Effector memory CD8-positive, alpha-beta T cell (primary cell): Measurements from ENCODE around the gene PRRG4.
"Not testable (repeated sequence)": the region's sequence is repeated elsewhere in the genome, so short reads cannot be mapped to it uniquely, and the experiment has no call there.

Source experiments
- ATAC-seq: fragments of 150-1000 bp; cut with Tn5 transposase; replicated peaks from 2 replicates; pipeline ENCODE4 v1.10.0; 2021; ENCODE audit warnings: mild to moderate bottlenecking, moderate library complexity
- DNase-seq, 3 experiments: peaks; one replicate each; pipeline ENCODE4 v3.0.0; 2021
- H3K27ac Mint-ChIP-seq, 2 donors: one replicate each; pipeline ENCODE4 v1.8.0; 2022; ENCODE audit warnings: mild to moderate bottlenecking in 2 of 2, mixed read lengths in 2 of 2, moderate library complexity in 2 of 2
- H3K27me3 Mint-ChIP-seq, 2 donors: one replicate each; pipeline ENCODE4 v1.8.0; 2022; ENCODE audit warnings: mixed read lengths in 2 of 2
- H3K36me3 Mint-ChIP-seq: one replicate; pipeline ENCODE4 v1.8.0; 2022; ENCODE audit warnings: mild to moderate bottlenecking, moderate library complexity, mixed read lengths; ENCODE audit not compliant: insufficient read depth
- H3K4me1 Mint-ChIP-seq, 2 donors: one replicate each; pipeline ENCODE4 v1.8.0; 2022; ENCODE audit warnings: low read depth in 2 of 2, mixed read lengths in 2 of 2
- H3K4me3 Mint-ChIP-seq, 2 donors: one replicate each; pipeline ENCODE4 v1.8.0; 2022; ENCODE audit warnings: mild to moderate bottlenecking in 2 of 2, mixed read lengths in 2 of 2, moderate library complexity in 2 of 2
- H3K9me3 Mint-ChIP-seq, 2 donors: one replicate each; pipeline ENCODE4 v1.8.0; 2022; ENCODE audit warnings: mixed read lengths in 2 of 2

Gene PRRG4

DNA sequence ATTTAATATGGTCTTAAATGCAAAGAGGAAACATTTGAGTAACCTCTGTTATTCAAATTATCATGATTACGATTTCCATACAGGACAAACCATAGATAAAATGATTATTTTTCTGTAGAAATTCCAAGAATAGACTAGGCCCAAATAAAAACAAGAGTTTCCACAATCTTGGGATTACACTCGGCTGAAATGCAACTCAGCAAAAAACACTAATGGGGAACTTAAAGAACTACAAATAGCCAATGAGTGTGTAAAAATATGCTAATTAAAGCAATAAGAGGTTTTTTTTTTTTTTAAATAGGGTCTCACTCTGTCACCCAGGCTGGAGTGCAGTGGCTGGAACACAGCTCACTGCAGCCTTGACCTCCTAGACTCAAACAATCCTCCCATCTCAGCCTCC is 10.5 kb upstream of the PRRG4 start:
- no peak for DNase-seq
- Mint-ChIP-seq H3K36me3 (no peaks in the 10 kb centered on the region), H3K27me3 (peaks cover 9% of the 10 kb centered on the region in 2 donors), H3K4me1 (peaks cover 0 to 5% of the 10 kb centered on the region in 2 donors), H3K4me3 (no peak overlapping the region), H3K9me3 (no peaks in the 10 kb centered on the region), H3K27ac (no peak overlapping the region)
- ATAC-seq, result no peak

DNA sequence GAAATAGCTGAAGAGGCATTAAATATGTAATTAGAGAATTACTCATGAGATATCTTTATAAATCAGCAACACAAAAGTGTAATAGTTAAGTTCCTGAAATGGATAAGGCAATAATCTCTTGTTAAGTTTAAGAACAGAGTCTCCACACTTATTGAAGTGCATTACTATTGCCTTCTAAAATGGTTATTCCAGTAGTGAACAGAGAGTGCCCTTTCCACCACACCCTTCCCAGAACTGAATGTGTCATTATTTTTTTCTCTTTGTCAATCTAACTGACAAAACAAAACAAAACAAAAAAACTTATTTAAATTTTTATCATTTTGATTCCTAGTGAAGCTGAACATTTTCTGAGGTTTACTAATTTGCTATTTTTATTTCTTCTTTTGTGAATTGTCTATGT is 9.2 kb upstream of the PRRG4 start:
- H3K27me3 Mint-ChIP-seq, result peaks cover 9% of the 10 kb centered on the region in 2 donors
- H3K4me1 Mint-ChIP-seq, result peaks cover 0 to 5% of the 10 kb centered on the region in 2 donors
- DNase-seq, result no peak
- H3K4me3 Mint-ChIP-seq, result no peak overlapping the region
- H3K9me3 Mint-ChIP-seq, result no peaks in the 10 kb centered on the region
- H3K36me3 Mint-ChIP-seq, result no peaks in the 10 kb centered on the region
- H3K27ac Mint-ChIP-seq, result no peak overlapping the region
- no peak for ATAC-seq

DNA sequence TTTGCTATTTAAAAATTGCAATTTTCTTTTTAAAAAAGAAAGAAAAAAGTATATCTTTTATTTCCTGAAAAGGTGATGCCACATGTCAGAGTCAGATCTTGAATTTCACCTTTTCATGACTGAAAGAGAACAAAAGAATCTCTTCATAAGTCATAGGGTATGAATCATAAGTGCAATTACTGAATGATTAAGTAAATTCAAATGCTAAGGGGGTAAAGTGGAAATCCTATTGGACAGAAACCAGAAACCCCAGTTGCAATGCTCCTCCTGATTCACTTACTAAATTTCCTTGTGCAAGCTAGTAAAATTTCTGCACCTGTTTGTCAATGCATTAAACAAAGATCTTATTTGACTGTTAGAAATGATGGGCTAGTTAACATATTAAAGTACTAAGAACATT is 8.2 kb upstream of the PRRG4 start:
- no peak for ATAC-seq
- DNase-seq, result no peak
- Mint-ChIP-seq H3K9me3 (no peaks in the 10 kb centered on the region), H3K27me3 (peaks cover 9% of the 10 kb centered on the region in 2 donors), H3K4me3 (no peak overlapping the region), H3K27ac (no peak overlapping the region), H3K36me3 (no peaks in the 10 kb centered on the region), H3K4me1 (peaks cover 0 to 5% of the 10 kb centered on the region in 2 donors)

DNA sequence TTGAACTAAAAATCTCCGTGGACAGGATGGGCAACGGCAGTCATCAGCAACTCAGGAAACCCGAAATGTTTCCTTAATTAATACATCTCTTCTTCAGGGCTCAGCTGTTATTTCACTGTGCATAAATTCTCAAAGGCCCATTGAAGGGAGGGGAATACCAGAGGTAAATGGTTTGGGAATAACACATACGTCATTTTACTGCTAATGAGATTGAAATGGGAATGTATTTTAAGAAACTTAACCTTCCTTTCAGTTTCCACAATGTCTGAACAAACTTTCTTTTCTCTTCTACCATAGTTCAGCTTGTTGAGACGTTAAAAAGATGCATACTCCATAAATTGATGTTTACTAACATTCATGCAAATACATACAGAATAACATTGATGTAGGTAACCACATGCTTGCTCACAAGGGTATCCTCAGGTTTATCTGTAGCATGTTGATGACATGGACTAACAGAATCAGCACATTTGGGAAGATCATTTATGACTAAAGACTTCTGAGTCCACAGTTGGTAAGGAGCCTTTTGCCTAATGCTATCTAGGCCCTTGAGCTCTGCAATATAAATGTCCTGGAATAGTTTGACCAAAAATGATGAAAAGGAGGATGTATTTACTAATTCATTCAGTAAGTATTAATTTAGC is 7.7 kb upstream of the PRRG4 start:
- no peak overlapping the region for H3K4me3 Mint-ChIP-seq
- DNase-seq, result no peak
- no peak overlapping the region for H3K27ac Mint-ChIP-seq
- peaks cover 9 to 11% of the 10 kb centered on the region in 2 donors for H3K27me3 Mint-ChIP-seq
- peaks cover 0 to 5% of the 10 kb centered on the region in 2 donors for H3K4me1 Mint-ChIP-seq
- H3K9me3 Mint-ChIP-seq, result no peaks in the 10 kb centered on the region
- no peaks in the 10 kb centered on the region for H3K36me3 Mint-ChIP-seq
- no peak for ATAC-seq

DNA sequence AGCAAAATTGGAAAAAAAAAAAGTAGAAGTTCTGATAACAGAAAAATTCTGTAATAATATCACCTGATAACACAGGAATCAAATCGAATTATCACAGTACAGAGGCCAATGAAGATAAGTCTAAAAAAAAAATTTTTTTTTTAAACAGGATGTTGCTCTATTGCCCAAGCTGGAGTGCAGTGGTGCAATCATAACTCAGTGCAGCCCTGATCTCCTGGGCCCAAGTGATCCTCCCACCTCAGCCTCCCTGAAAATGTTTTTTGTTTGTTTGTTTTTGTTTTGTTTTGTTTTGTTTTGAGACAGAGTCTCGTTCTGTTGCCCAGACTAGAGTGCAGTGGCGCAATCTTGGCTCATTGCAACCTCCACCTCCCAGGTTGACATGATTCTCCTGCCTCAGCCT is 6.1 kb upstream of the PRRG4 start:
- H3K27ac Mint-ChIP-seq, H3K9me3 Mint-ChIP-seq, H3K4me3 Mint-ChIP-seq, H3K36me3 Mint-ChIP-seq, ATAC-seq, H3K4me1 Mint-ChIP-seq, DNase-seq: not testable (repeated sequence)
- H3K27me3 Mint-ChIP-seq, result peaks cover 17 to 20% of the 10 kb centered on the region in 2 donors

DNA sequence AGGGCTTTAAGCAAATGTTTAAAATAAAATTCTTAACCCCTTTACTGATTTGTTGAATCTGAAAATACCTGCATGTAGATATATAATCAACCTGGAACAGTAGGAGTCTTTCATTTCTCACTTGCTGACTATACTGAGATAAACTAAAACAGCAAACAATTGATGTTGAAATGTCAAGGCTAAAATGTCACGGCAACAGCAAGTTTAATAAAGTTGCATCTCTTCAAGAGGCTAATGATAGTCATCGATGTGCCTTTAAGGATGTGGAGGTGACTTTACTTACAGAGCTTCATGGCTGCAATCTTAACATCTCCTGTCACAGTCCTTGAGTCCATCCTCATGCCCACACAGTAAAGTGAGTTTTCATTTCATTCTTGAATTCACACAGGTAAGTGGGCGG is 3.6 kb upstream of the PRRG4 start:
- ATAC-seq (no peak), DNase-seq (no peak)
- H3K27ac Mint-ChIP-seq, result no peak overlapping the region
- H3K36me3 Mint-ChIP-seq, result no peaks in the 10 kb centered on the region
- H3K9me3 Mint-ChIP-seq, result no peaks in the 10 kb centered on the region
- H3K4me3 Mint-ChIP-seq, result no peak overlapping the region
- peaks cover 7 to 12% of the 10 kb centered on the region in 2 donors for H3K4me1 Mint-ChIP-seq
- peaks cover 34 to 36% of the 10 kb centered on the region in 2 donors for H3K27me3 Mint-ChIP-seq

DNA sequence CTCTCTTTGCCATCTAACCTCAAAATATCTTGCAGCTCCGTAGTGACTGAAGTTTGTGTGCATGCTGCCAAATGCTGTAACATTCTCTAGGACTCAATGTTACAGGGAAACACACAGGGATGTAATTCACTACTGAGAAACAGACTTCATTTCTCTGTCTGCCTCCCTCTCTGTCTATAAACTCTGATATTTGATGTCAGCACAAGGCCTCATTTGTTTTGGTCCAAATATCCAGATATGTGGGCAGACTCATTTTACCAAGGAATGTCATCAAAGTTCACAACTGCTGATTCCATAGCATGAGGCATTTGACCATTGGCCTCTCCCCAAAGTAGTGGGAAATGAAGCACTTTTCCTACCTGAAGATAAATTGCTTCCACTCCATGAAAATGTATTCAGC is 2.5 kb upstream of the PRRG4 start:
- Mint-ChIP-seq H3K4me3 (no peak overlapping the region), H3K27ac (no peak overlapping the region), H3K9me3 (no peaks in the 10 kb centered on the region)

DNA sequence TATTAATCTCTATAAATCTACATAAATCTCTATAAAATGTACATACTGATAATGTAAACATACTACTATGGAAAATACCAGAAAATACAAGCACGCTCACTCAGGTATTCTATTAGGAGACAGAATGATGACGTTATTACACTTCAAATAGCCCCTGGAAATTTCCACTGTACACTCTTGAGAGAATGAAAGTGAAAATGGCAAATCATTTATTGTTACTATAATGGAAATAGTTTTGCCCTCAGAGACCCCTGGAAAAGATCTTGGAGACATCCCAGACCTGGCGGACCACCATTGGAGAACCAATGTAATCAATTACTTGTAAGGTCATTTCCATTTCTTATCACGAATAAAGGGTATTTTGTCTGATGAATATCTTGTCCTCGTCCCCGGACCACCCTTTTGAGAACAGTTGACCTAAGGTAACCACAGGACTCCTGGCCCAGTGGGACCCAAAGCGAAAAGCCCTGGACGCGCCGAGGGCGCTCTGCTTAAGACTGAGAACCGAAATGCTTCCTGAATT is 509 bp upstream of the PRRG4 start:
- H3K4me1 Mint-ChIP-seq, result peaks cover 7% of the 10 kb centered on the region in 2 donors
- H3K9me3 Mint-ChIP-seq, result no peaks in the 10 kb centered on the region
- H3K4me3 Mint-ChIP-seq, result peak overlapping the region; percentile 80 to 83
- peak overlapping the region in 1 of 2 donors; percentile 50 for H3K27ac Mint-ChIP-seq
- DNase-seq (no peak), ATAC-seq (no peak)
- no peaks in the 10 kb centered on the region for H3K36me3 Mint-ChIP-seq
- peaks cover 41 to 53% of the 10 kb centered on the region in 2 donors for H3K27me3 Mint-ChIP-seq

More for the DNA sequence above, 2.5 kb upstream of the PRRG4 start:
- H3K27me3 Mint-ChIP-seq, result peaks cover 34 to 42% of the 10 kb centered on the region in 2 donors
- DNase-seq, result no peak
- ATAC-seq, result no peak
- H3K36me3 Mint-ChIP-seq, result no peaks in the 10 kb centered on the region
- H3K4me1 Mint-ChIP-seq, result peaks cover 7% of the 10 kb centered on the region in 2 donors

DNA sequence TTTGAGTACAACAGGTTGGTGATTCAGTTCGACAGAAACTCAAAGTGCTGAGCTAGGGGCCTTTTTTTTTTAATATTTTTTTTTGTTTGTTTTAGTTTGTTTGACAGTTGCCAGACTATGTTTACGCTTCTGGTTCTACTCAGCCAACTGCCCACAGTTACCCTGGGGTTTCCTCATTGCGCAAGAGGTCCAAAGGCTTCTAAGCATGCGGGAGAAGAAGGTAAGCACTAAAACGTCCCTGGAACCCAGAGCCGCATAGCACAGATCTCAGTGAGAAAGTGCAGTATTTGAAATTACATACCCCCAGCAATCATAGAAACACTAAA is 649 bp downstream of the PRRG4 start:
- ATAC-seq, result no peak
- Mint-ChIP-seq H3K4me1 (peaks cover 7% of the 10 kb centered on the region in 2 donors), H3K27me3 (peaks cover 41 to 53% of the 10 kb centered on the region in 2 donors), H3K36me3 (no peaks in the 10 kb centered on the region), H3K27ac (no peak overlapping the region), H3K9me3 (no peaks in the 10 kb centered on the region), H3K4me3 (peak overlapping the region; percentile 57 to 83)
- DNase-seq, result no peak

DNA sequence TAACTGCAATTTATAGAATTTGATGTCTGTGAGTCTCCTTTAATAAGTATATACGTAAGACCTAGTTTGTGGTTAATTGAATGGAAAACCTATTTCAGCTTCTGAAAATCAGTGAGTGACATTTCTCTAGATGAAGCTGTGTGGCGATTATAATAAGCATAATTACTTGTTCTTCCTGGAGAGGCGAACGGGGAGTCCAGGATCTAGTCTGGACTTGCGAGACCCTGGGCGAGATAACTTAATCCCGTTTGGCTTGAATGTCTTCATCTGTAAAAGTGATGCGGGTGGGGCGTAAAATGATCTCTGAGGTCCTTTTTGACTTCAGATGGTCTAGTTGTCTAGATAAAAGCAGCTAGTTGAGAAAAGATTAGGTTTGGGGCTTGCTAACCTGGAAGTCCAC is 1.1 kb downstream of the PRRG4 start:
- no peak overlapping the region for H3K27ac Mint-ChIP-seq
- H3K4me3 Mint-ChIP-seq, result peak overlapping the region; percentile 57 to 83
- ATAC-seq (no peak), DNase-seq (no peak)
- H3K36me3 Mint-ChIP-seq, result no peaks in the 10 kb centered on the region
- peaks cover 7% of the 10 kb centered on the region in 2 donors for H3K4me1 Mint-ChIP-seq
- H3K27me3 Mint-ChIP-seq, result peaks cover 41 to 53% of the 10 kb centered on the region in 2 donors
- no peaks in the 10 kb centered on the region for H3K9me3 Mint-ChIP-seq

DNA sequence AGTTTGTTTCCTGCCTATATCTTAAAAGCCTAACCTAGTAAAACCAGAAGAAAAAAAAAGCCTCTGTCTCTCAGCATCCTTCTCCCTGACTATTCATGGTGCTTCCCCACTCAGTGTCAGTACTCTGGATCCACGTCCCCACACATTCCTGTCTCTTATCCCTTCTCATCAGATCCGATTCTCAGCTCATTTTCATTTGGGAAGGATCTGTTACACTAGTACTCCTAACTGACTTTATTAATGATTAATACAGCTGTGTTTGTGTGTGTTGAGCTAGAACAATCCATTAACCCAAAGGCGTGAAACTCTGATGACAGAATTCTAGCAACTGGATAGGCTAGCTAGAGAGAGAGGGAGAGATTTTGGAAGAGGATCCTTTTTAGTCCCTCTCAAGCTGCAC is 1.5 kb downstream of the PRRG4 start:
- DNase-seq, result no peak

DNA sequence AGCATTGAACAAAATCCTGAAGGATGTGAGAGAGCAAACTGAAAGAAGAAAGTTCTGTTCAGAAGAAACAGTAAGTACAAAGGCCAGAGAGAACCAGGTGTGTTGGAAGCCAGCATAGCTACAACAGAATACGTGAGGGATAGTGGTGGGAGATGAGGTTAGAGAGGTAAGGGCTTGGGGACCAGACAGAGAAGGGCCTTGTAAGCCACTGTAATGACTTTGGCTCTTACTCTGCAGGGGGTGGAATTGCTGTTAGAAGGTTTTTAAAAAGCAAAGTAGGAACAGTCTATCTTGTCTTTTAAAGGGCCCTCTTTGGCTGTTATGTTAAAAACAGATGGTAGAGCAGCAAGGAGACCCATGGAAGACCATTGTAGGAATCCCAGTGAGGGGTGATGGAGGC is 4.2 kb downstream of the PRRG4 start:
- ATAC-seq, result no peak
- H3K36me3 Mint-ChIP-seq, result no peaks in the 10 kb centered on the region
- peaks cover 37 to 53% of the 10 kb centered on the region in 2 donors for H3K27me3 Mint-ChIP-seq
- H3K4me3 Mint-ChIP-seq, result no peak overlapping the region
- H3K27ac Mint-ChIP-seq, result no peak overlapping the region
- H3K4me1 Mint-ChIP-seq, result peaks cover 5 to 6% of the 10 kb centered on the region in 2 donors
- no peak for DNase-seq
- no peaks in the 10 kb centered on the region for H3K9me3 Mint-ChIP-seq

More for the DNA sequence above, 1.5 kb downstream of the PRRG4 start:
- peak overlapping the region; percentile 57 to 83 for H3K4me3 Mint-ChIP-seq
- no peaks in the 10 kb centered on the region for H3K36me3 Mint-ChIP-seq
- no peaks in the 10 kb centered on the region for H3K9me3 Mint-ChIP-seq
- H3K4me1 Mint-ChIP-seq, result peaks cover 7% of the 10 kb centered on the region in 2 donors
- no peak for ATAC-seq
- H3K27ac Mint-ChIP-seq, result no peak overlapping the region
- H3K27me3 Mint-ChIP-seq, result peaks cover 41 to 53% of the 10 kb centered on the region in 2 donors

DNA sequence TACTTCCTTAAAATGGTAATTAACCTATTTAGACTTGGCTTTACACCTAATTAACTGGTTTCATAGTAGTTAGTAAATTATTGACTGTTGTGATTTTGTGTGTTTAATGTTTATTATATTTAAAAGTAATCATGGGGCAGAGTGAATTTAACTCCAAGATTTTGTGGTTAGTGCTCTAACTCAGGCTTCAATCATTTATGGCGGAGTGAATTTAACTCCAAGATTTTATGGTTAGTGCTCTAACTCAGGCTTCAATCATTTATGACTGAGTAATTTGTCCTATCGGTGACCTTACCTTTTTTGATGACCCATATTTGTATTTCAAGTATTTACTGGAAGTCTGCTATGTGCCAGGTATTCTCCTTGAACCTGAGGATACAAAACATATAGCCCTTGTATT is 7.2 kb downstream of the PRRG4 start:
- no peak overlapping the region for H3K4me3 Mint-ChIP-seq
- no peaks in the 10 kb centered on the region for H3K9me3 Mint-ChIP-seq
- H3K27me3 Mint-ChIP-seq, result peaks cover 21 to 30% of the 10 kb centered on the region in 2 donors
- DNase-seq, result no peak
- no peaks in the 10 kb centered on the region for H3K36me3 Mint-ChIP-seq
- no peak overlapping the region for H3K27ac Mint-ChIP-seq
- no peaks in the 10 kb centered on the region for H3K4me1 Mint-ChIP-seq
- ATAC-seq, result no peak

DNA sequence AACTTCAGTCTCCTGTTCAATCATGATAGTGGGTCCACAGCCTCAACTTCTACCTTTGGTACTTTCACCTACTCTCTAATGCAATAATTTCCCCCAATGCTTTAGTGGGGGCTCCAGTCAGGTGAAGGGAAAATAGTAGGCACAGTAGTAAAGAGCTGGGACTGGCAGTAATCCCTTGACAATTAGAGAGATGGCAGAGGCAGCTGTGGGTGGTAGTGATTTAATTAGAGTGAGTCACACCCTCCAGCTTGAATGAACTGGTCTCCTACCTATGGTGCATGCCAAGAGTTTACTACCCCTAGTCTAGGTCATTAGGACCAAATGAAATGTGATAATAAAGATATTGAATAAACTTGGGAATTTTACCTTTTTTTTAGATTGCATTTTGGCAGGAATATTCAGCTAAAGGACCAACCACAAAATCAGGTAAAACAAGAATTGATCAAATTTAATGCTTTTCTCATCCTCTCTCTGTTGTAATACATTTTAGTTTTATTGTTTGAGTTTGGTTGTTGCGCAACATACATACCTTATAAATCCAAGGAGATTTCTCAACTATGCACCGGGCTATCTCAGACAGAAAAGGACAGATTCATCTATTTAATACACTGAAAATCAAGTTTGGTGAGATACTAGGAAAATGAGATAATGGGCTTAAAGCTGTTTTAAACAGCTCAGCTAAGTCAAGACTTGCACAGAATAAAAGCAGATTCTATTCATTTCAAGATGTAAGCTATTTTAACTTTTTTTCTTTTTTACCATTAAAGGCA is 9.0 kb downstream of the PRRG4 start:
- no peaks in the 10 kb centered on the region for H3K36me3 Mint-ChIP-seq
- DNase-seq, result no peak
- no peak overlapping the region for H3K27ac Mint-ChIP-seq
- H3K4me3 Mint-ChIP-seq, result no peak overlapping the region
- peaks cover 10 to 13% of the 10 kb centered on the region in 2 donors for H3K27me3 Mint-ChIP-seq
- ATAC-seq, result no peak
- no peaks in the 10 kb centered on the region for H3K4me1 Mint-ChIP-seq
- H3K9me3 Mint-ChIP-seq, result no peaks in the 10 kb centered on the region
